GM12878 (cell line): Measurements from ENCODE around the gene NRIP3. TPM values are rescaled to one million over a fixed set of nuclear protein-coding genes. Genes with fewer than 3 reads are reported as not detected.

Source experiments
- CTCF ChIP-seq, 3 experiments: IDR thresholded peaks in 2 of 3; conservative IDR thresholded peaks in 1 of 3; 2 replicates each; pipeline ENCODE4 v1.5.1; 2011; ENCODE audit warnings: low read depth in 3 of 3, low read length in 3 of 3, mild to moderate bottlenecking in 3 of 3, control low read depth in 2 of 3, moderate library complexity in 2 of 3, inconsistent platforms in 1 of 3, mixed read lengths in 1 of 3; ENCODE audit not compliant: control insufficient read depth in 2 of 3, insufficient read depth in 1 of 3; ENCODE audit errors: extremely low read depth in 1 of 3
- CUX1 ChIP-seq: IDR thresholded peaks from 2 replicates; pipeline ENCODE4 v1.6.1; 2012; ENCODE audit warnings: improper control_type of control experiment, low read depth, low read length; ENCODE audit not compliant: insufficient replicate concordance
- EGR1 ChIP-seq, 2 experiments: IDR thresholded peaks; 1 replicate in 1 of 2; 2 replicates in 1 of 2; pipeline ENCODE4 v1.6.1; 2011 to 2012; ENCODE audit warnings: low read depth in 2 of 2, low read length in 2 of 2, borderline replicate concordance in 1 of 2, mild to moderate bottlenecking in 1 of 2, moderate library complexity in 1 of 2
- HDGF ChIP-seq: fragments of 450-650 bp; IDR thresholded peaks from 2 replicates; pipeline ENCODE4 v1.6.1; 2016; ENCODE audit warnings: antibody characterized with exemption
- PKNOX1 ChIP-seq: fragments of 450-650 bp; IDR thresholded peaks from 2 replicates; pipeline ENCODE4 v1.6.1; 2016; ENCODE audit warnings: mild to moderate bottlenecking
- RAD21 ChIP-seq: IDR thresholded peaks from 2 replicates; pipeline ENCODE4 v1.6.1; 2011; ENCODE audit warnings: mild to moderate bottlenecking, low read depth, low read length, moderate library complexity; ENCODE audit not compliant: insufficient read depth
- ZBTB33 ChIP-seq: fragments of 450-650 bp; IDR thresholded peaks from 2 replicates; pipeline ENCODE4 v1.6.1; 2017; ENCODE audit warnings: mild to moderate bottlenecking
- polyA plus RNA-seq, 11 experiments: library from polyadenylated mRNA; depleted of rRNA in 4 of 11; unstranded in 6 of 11; stranded (reverse) in 5 of 11; fragments of >200 nt; fragmentation: Nextera tagmentation in 4 of 11; fragmentation: Illumina TruSeq in 1 of 11; extraction: Ambion mirVana in 4 of 11; extraction: Trizol in 1 of 11; gene quantifications; 1 replicate in 1 of 11; 2 replicates in 10 of 11; pipeline versions ENCODE4 v1.2.1 to v1.2.3, GENCODE V29; 2011 to 2016; ENCODE audit warnings: inconsistent platforms in 2 of 11, missing spikeins in 2 of 11, low read depth in 1 of 11
- total RNA-seq, 4 experiments: library from RNA; depleted of rRNA in 3 of 4; stranded (reverse); fragments of >200 nt in 3 of 4; fragmentation: Illumina TruSeq in 1 of 4; extraction: Trizol in 1 of 4; gene quantifications; 2 replicates each; pipeline versions ENCODE4 v1.2.1 to v1.2.3, GENCODE V29; 2013 to 2021

Gene NRIP3
- total and polyA plus RNA-seq, 10 of the 15 experiments (the other 5 are each of a cell fraction or from before 2014, with no cell fraction given): under 0.01 to 0.25 (median 0.09) TPM; not detected in 7

- no peak for TF ChIP-seq CUX1
- TF ChIP-seq CTCF (IDR thresholded peaks at IDR 0.05 in 2 of 3, conservative IDR thresholded peaks at IDR 0.05 in 1 of 3; ENCODE audit: control insufficient read depth in 2 of 3, extremely low read depth in 1 of 3, insufficient read depth in 1 of 3, low read depth in 3 of 3, low read length in 3 of 3): no peak
- TF ChIP-seq EGR1 (IDR thresholded peaks at IDR 0.05; ENCODE audit: borderline replicate concordance in 1 of 2, low read depth in 2 of 2, low read length in 2 of 2): no peak
- TF ChIP-seq ZBTB33: no peak
- TF ChIP-seq RAD21: no peak
- no peak for TF ChIP-seq PKNOX1
- no peak for TF ChIP-seq HDGF
Measured at GRCh38 chr11:8985462-8985861, 18.3 kb downstream of the NRIP3 start (continued).
